CD4-positive, alpha-beta T cell treated with Interleukin-10 for 1 hour (primary cell): Measurements from ENCODE around the gene FGF22.

Experiments
- DNase-seq: peaks from one replicate; pipeline ENCODE4 v3.0.0-alpha.2; 2020

The FGF22 gene

DNA sequence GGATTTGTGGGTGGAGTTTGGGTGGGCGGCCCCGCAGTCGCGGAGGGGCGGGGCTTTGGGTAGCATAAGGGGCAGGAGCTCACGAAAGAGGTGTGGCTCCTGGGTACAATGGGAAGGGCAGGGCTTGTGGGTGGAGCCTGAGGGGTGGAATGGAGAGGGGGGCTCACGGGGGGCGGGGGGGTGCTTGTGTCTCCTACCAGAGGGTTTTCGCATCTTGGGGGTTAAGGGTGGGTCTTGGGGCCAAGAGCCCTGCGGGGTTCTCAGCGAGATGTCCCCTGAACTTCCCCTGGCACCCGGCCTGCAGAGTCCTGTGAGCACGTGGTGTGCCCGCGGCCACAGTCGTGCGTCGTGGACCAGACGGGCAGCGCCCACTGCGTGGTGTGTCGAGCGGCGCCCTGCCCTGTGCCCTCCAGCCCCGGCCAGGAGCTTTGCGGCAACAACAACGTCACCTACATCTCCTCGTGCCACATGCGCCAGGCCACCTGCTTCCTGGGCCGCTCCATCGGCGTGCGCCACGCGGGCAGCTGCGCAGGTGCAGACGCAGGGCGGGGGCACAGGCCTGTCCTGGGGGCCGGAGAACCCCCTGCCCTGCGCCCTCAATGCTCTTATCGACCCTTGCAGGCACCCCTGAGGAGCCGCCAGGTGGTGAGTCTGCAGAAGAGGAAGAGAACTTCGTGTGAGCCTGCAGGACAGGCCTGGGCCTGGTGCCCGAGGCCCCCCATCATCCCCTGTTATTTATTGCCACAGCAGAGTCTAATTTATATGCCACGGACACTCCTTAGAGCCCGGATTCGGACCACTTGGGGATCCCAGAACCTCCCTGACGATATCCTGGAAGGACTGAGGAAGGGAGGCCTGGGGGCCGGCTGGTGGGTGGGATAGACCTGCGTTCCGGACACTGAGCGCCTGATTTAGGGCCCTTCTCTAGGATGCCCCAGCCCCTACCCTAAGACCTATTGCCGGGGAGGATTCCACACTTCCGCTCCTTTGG is 41.6 kb downstream of the FGF22 start:
- DNase-seq, result no peak

DNA sequence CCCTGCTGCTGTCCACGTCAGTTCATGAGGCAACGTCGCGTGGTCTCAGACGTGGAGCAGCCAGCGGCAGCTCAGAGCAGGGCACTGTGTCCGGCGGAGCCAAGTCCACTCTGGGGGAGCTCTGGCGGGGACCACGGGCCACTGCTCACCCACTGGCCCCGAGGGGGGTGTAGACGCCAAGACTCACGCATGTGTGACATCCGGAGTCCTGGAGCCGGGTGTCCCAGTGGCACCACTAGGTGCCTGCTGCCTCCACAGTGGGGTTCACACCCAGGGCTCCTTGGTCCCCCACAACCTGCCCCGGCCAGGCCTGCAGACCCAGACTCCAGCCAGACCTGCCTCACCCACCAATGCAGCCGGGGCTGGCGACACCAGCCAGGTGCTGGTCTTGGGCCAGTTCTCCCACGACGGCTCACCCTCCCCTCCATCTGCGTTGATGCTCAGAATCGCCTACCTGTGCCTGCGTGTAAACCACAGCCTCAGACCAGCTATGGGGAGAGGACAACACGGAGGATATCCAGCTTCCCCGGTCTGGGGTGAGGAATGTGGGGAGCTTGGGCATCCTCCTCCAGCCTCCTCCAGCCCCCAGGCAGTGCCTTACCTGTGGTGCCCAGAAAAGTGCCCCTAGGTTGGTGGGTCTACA is 43.1 kb downstream of the FGF22 start:
- no peak for DNase-seq

- DNase-seq, result no peak
Measured at GRCh38 chr19:685454-685931, 45.8 kb downstream of the FGF22 start.

GRCh38 chr19:686589-687297 is 47.1 kb downstream of the FGF22 start:
- no peak for DNase-seq

DNA sequence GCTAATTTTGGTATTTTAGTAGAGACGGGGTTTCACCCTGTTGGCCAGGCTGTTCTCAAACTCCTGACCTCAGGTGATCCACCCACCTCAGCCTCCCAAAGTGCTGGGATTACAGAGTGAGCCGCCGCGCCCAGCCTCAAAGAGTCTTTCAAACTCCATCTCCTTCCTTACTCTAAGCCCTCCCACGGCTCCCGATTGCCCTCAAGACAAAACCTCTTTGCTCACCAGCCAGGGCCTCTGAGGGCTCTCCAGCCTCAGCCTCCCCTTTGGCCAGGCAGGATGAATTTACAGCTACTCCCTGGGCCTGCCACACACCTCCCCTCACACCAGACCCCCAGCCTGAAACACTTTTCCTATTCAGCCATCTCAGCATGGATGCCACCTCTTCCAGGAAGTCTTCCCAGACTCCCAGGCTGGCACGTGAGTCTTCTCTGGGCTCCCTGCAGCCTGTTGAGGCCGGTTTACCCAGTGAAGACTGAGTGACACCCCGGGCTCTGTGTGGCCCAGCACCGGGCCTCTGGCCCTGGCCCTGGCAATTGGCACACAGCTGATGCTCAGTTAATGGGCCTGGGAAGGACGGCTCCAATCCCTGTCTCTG is 48.0 kb downstream of the FGF22 start:
- DNase-seq, result no peak

DNA sequence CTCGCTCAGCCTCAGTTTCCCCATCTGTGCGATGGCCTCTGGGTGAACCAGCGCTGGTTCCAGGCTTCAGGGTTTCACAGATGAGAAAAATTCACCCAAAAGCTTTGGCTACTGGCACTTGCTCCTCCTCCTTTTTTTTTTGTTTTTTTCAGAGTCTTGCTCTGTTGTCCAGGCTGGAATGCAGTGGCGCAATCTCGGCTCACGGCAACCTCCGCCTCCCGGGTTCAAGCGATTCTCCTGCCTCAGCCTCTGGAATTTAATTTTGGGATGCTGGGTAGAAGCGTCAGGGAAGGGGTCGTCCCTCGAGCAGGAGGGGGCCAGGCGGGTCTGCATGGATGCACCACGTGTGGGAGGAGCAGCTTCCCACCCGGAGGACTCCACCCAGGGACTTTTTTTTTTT is 48.5 kb downstream of the FGF22 start:
- no peak for DNase-seq

- DNase-seq, result no peak
Measured at GRCh38 chr19:688992-689391, 49.3 kb downstream of the FGF22 start.

DNA sequence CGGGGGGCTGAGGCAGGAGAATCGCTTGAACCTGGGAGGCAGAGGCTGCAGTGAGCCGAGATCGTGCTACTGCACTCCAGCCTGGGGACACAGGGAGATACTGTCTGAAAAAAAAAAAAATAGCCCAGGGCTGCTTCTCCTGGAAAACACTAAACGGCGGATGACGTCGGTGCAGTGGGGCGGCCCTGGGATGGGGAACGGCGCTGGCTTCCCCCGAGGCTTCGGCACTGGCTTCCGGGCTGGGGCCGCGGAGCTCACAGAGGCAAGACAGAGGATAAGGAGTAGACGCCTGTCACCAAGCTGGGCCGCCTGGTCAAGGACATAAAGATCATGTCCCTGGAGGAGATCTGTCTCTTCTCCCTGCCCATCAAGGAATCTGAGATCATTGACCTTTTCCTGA is 50.5 kb downstream of the FGF22 start:
- no peak for DNase-seq
